GM23338 (cell line): ENCODE measurements around the gene HPS6. TPM values are rescaled to one million over a fixed set of nuclear protein-coding genes. Genes with fewer than 3 reads are reported as not detected.

ENCODE experiments used
- ATAC-seq: fragments of 200-7000 bp; cut with Tn5 transposase; 3 replicates; pipeline ENCODE4 v1.9.1; 2020
- DNase-seq: peaks from one replicate; pipeline ENCODE4 v3.0.0-alpha.2; 2015; ENCODE audit warnings: low spot score
- H2AFZ ChIP-seq: fragments of 200-600 bp; sonication (generic); 2 replicates; pipeline ENCODE4 v1.8.0; 2016; ENCODE audit warnings: antibody characterized with exemption, mild to moderate bottlenecking, moderate library complexity
- H3F3A ChIP-seq: fragments of 200-600 bp; sonication (generic); replicated peaks from 2 replicates; pipeline ENCODE4 v1.8.0; 2017; ENCODE audit warnings: antibody characterized with exemption, mixed run types, low read depth
- H3K27ac ChIP-seq: fragments of 200-600 bp; sonication (generic); 2 replicates; pipeline ENCODE4 v1.6.1; 2016; ENCODE audit warnings: low read depth
- H3K27me3 ChIP-seq: fragments of 200-600 bp; sonication (generic); 2 replicates; pipeline ENCODE4 v1.8.0; 2016; ENCODE audit warnings: mild to moderate bottlenecking, mixed run types, moderate library complexity; ENCODE audit not compliant: insufficient read depth
- H3K36me3 ChIP-seq: fragments of 200-600 bp; sonication (generic); 2 replicates; pipeline ENCODE4 v1.8.0; 2016; ENCODE audit warnings: mild to moderate bottlenecking; ENCODE audit not compliant: insufficient read depth
- H3K4me1 ChIP-seq: fragments of 200-600 bp; sonication (generic); 2 replicates; pipeline ENCODE4 v1.8.0; 2016; ENCODE audit warnings: mild to moderate bottlenecking, moderate library complexity; ENCODE audit not compliant: insufficient read depth
- H3K4me2 ChIP-seq: fragments of 200-600 bp; sonication (generic); 2 replicates; pipeline ENCODE4 v1.7.1; 2017; ENCODE audit warnings: mixed run types
- H3K4me3 ChIP-seq: fragments of 200-600 bp; sonication (generic); 2 replicates; pipeline ENCODE4 v1.6.1; 2016; ENCODE audit warnings: mixed run types
- H3K79me2 ChIP-seq: fragments of 200-600 bp; sonication (generic); replicated peaks from 2 replicates; pipeline ENCODE4 v1.8.0; 2017; ENCODE audit warnings: mild to moderate bottlenecking; ENCODE audit not compliant: insufficient read depth
- H3K9me2 ChIP-seq: fragments of 200-600 bp; sonication (generic); 2 replicates; pipeline ENCODE4 v1.8.0; 2017; ENCODE audit not compliant: insufficient read depth
- H4K20me1 ChIP-seq: fragments of 200-600 bp; sonication (generic); replicated peaks from 2 replicates; pipeline ENCODE4 v1.8.0; 2017; ENCODE audit warnings: mild to moderate bottlenecking; ENCODE audit not compliant: insufficient read depth
- H3K27ac Mint-ChIP-seq: 2 replicates; pipeline ENCODE4 v1.8.0; 2020; ENCODE audit warnings: inconsistent platforms, mild to moderate bottlenecking, moderate library complexity, mixed read lengths
- H3K27me3 Mint-ChIP-seq: 3 replicates; pipeline ENCODE4 v1.8.0; 2022; ENCODE audit warnings: low read depth, mild to moderate bottlenecking, moderate library complexity, mixed read lengths, inconsistent platforms; ENCODE audit not compliant: insufficient read depth, poor library complexity
- H3K36me3 Mint-ChIP-seq: 3 replicates; pipeline ENCODE4 v1.8.0; 2021; ENCODE audit warnings: low read depth, mild to moderate bottlenecking, inconsistent platforms, moderate library complexity, mixed read lengths
- H3K4me1 Mint-ChIP-seq: 3 replicates; pipeline ENCODE4 v1.8.0; 2020; ENCODE audit warnings: mild to moderate bottlenecking, inconsistent platforms, mixed read lengths
- H3K4me3 Mint-ChIP-seq: 3 replicates; pipeline ENCODE4 v1.8.0; 2021; ENCODE audit warnings: moderate library complexity, mild to moderate bottlenecking, inconsistent platforms, mixed read lengths
- H3K9me3 Mint-ChIP-seq: 3 replicates; pipeline ENCODE4 v1.8.0; 2020; ENCODE audit warnings: moderate library complexity, mild to moderate bottlenecking, inconsistent platforms, mixed read lengths
- CTCF ChIP-seq, 2 experiments: fragments of 200-600 bp in 1 of 2; sonication (generic) in 1 of 2; conservative IDR thresholded peaks; 2 replicates each; pipeline versions ENCODE4 v1.5.1 to v1.6.1; 2016 to 2017; ENCODE audit warnings: antibody characterized with exemption in 2 of 2, low read depth in 2 of 2, mild to moderate bottlenecking in 2 of 2, moderate library complexity in 1 of 2
- ETS1 ChIP-seq: IDR thresholded peaks from 2 replicates; pipeline ENCODE4 v1.6.1; 2016; ENCODE audit warnings: antibody characterized with exemption
- EZH2 ChIP-seq: fragments of 200-600 bp; sonication (generic); IDR thresholded peaks from one replicate; pipeline ENCODE4 v1.8.0; 2017; ENCODE audit warnings: antibody characterized with exemption, mild to moderate bottlenecking, low read depth; ENCODE audit not compliant: unreplicated experiment
- EZH2phosphoT487 ChIP-seq: fragments of 200-600 bp; sonication (generic); IDR thresholded peaks from one replicate; pipeline ENCODE4 v1.8.1; 2018; ENCODE audit warnings: antibody characterized with exemption; ENCODE audit not compliant: unreplicated experiment
- JUNB ChIP-seq: IDR thresholded peaks from one replicate; pipeline ENCODE4 v1.6.1; 2016; ENCODE audit warnings: antibody characterized with exemption; ENCODE audit not compliant: unreplicated experiment
- STAT1 ChIP-seq: IDR thresholded peaks from one replicate; pipeline ENCODE4 v1.6.1; 2016; ENCODE audit warnings: antibody characterized with exemption; ENCODE audit not compliant: unreplicated experiment
- ZNF114 ChIP-seq: fragments of 250-450 bp; sonication (Bioruptor Pico); IDR thresholded peaks from 2 replicates; pipeline ENCODE4 v1.5.0; 2020; ENCODE audit warnings: mild to moderate bottlenecking, moderate library complexity
- ZNF331 ChIP-seq: fragments of 250-450 bp; sonication (Bioruptor Pico); IDR thresholded peaks from 2 replicates; pipeline ENCODE4 v1.5.0; 2020; ENCODE audit warnings: low read depth, mild to moderate bottlenecking, moderate library complexity
- polyA plus RNA-seq: library from polyadenylated mRNA; unstranded; fragments of >200 nt; fragmentation: Nextera tagmentation; extraction: Ambion mirVana; gene quantifications from 2 replicates; pipeline ENCODE4 v1.2.1, GENCODE V29; 2016
- total RNA-seq: library from RNA; depleted of rRNA; stranded (reverse); fragments of >200 nt; shearing (Covaris generic); gene quantifications from 2 replicates; pipeline ENCODE4 v1.2.3, GENCODE V29; 2014
- TF ChIP-seq, protein P1 (sequence below): IDR thresholded peaks from one replicate; pipeline ENCODE4 v1.6.1; 2018; ENCODE audit warnings: antibody characterized with exemption; ENCODE audit not compliant: unreplicated experiment

The HPS6 gene
- total and polyA plus RNA-seq, 2 experiments from 2014 or later = 4.2 to 28.7 TPM

DNA sequence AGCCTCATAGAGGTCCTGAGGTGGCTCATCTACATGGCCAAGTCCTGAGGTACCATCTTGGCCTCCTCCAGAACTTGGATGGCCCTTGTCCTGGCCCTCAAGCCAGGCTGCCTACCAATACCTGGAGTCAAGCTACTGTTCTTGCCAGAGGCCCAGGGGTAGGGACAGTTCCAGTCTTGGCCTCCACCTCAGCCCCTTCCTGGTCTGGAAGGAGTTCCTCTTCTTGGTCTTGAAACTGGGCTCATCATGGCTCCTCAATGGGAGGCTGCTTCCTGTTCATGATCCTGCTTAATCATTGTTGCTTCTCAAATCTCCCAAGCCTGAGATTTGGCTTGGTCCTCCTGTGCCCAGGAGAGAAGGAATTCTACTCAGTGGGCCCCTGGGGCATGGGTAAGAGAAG is 3.9 kb downstream of the HPS6 start (continued):
- TF ChIP-seq ZNF114 = no peak
- no peak for TF ChIP-seq EZH2
- no peak for TF ChIP-seq JUNB

GRCh38 chr10:102072673-102073527 is 7.8 kb downstream of the HPS6 start:
- Histone ChIP-seq H3F3A (no peaks in the 10 kb centered on the region), H3K36me3 (no peaks in the 10 kb centered on the region), H3K27ac (no peak overlapping the region), H3K9me2 (no peaks in the 10 kb centered on the region), H3K4me3 (no peak overlapping the region), H3K27me3 (no peaks in the 10 kb centered on the region), H4K20me1 (no peaks in the 10 kb centered on the region), H3K79me2 (no peaks in the 10 kb centered on the region), H3K4me2 (no peak overlapping the region), H3K4me1 (no peaks in the 10 kb centered on the region), H2AFZ (no peak overlapping the region)
- ATAC-seq (peak; percentile 96), DNase-seq (peak; percentile 93)
- Mint-ChIP-seq H3K36me3 (no peaks in the 10 kb centered on the region), H3K27me3 (peaks cover 10% of the 10 kb centered on the region), H3K27ac (no peak overlapping the region), H3K9me3 (no peaks in the 10 kb centered on the region), H3K4me1 (peaks cover 3% of the 10 kb centered on the region; the same call in 2 of the 3 replicates), H3K4me3 (no peak overlapping the region)
- TF ChIP-seq EZH2phosphoT487 (no peak), CTCF (conservative IDR thresholded peaks at IDR 0.05; ENCODE audit: low read depth in 2 of 2) (peak; percentile 96 to 99)
- TF ChIP-seq, protein P1, sequence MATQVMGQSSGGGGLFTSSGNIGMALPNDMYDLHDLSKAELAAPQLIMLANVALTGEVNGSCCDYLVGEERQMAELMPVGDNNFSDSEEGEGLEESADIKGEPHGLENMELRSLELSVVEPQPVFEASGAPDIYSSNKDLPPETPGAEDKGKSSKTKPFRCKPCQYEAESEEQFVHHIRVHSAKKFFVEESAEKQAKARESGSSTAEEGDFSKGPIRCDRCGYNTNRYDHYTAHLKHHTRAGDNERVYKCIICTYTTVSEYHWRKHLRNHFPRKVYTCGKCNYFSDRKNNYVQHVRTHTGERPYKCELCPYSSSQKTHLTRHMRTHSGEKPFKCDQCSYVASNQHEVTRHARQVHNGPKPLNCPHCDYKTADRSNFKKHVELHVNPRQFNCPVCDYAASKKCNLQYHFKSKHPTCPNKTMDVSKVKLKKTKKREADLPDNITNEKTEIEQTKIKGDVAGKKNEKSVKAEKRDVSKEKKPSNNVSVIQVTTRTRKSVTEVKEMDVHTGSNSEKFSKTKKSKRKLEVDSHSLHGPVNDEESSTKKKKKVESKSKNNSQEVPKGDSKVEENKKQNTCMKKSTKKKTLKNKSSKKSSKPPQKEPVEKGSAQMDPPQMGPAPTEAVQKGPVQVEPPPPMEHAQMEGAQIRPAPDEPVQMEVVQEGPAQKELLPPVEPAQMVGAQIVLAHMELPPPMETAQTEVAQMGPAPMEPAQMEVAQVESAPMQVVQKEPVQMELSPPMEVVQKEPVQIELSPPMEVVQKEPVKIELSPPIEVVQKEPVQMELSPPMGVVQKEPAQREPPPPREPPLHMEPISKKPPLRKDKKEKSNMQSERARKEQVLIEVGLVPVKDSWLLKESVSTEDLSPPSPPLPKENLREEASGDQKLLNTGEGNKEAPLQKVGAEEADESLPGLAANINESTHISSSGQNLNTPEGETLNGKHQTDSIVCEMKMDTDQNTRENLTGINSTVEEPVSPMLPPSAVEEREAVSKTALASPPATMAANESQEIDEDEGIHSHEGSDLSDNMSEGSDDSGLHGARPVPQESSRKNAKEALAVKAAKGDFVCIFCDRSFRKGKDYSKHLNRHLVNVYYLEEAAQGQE = peak; percentile 23

DNA sequence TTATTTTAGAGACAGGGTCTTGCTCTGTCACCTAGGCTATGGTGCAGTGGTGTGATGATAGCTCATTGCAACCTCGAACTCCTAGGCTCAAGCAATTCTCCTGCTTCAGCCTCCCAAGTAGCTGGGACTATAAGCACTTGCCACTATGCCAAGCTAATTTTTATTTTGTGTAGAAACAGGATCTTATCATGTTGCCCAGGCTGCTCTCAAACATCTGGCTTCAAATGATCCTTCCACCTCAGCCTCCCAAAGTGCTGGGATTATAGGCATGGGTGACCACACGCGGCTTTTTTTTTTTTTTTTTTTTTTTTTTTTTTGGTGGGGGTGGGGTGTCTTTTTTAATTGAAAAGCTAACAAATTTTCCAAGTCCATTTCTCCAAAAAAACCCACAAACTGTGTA is 18.4 kb downstream of the HPS6 start:
- no peak for TF ChIP-seq ZNF331 (CRISPR knock-in tag)
- no peak for TF ChIP-seq JUNB
- TF ChIP-seq CTCF (conservative IDR thresholded peaks at IDR 0.05; ENCODE audit: low read depth in 2 of 2) = no peak
- TF ChIP-seq STAT1 = no peak
- TF ChIP-seq EZH2 = no peak
- TF ChIP-seq ETS1 = no peak
- Histone ChIP-seq H4K20me1 (no peaks in the 10 kb centered on the region), H3K4me2 (no peak overlapping the region), H3K79me2 (no peaks in the 10 kb centered on the region), H2AFZ (no peak overlapping the region), H3K27ac (no peak overlapping the region), H3K4me1 (no peaks in the 10 kb centered on the region), H3K27me3 (no peaks in the 10 kb centered on the region), H3K36me3 (no peaks in the 10 kb centered on the region), H3F3A (no peaks in the 10 kb centered on the region), H3K4me3 (no peak overlapping the region), H3K9me2 (no peaks in the 10 kb centered on the region)
- Mint-ChIP-seq H3K4me3 (no peak overlapping the region), H3K36me3 (no peaks in the 10 kb centered on the region), H3K4me1 (no peaks in the 10 kb centered on the region), H3K27me3 (peaks cover 5% of the 10 kb centered on the region), H3K9me3 (no peaks in the 10 kb centered on the region), H3K27ac (no peak overlapping the region)
- ATAC-seq (no peak), DNase-seq (no peak)
